ENCODE results near the gene ZNF438.

DNA sequence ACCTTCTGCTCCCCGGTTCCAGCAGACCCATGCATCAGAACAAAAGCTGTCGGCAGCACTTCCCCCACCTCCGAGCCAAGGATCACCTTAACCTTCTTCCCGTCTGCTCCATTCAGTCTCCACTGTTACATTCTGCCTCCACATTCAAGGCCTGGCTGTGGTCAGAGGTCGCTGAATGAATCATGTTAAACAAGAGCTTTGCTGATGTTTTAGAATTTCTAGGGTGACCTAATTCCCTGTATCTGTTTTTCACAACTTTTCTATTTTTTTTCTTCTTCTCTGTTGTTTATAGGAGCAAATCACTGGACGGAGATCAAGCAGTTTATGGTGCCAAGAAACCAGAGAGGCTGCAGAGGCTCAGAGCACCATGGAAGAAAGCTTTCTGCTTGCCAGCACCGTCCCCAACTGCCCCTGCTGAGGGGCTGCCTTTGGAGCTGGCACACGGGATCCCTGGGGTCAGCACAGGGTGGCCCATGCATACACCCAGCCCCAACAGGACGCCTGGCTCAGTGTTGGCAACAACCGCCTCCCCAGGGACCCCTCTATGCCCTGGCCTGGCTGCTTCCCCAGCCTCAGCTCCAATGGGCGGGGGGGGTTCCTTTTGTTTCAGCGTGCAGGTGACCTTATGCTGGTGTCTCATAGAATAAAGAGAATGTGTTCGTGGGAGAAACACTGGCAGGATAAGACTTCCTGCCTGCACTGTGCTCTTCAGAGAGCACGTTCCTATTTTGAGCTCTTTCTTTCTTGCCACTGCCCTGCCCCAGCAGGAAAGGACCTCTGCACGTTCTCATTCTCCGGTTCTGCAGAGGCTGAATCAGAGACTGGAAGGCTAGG lies 219.4 kb downstream of the ZNF438 start:
- TF ChIP-seq, protein P1, sequence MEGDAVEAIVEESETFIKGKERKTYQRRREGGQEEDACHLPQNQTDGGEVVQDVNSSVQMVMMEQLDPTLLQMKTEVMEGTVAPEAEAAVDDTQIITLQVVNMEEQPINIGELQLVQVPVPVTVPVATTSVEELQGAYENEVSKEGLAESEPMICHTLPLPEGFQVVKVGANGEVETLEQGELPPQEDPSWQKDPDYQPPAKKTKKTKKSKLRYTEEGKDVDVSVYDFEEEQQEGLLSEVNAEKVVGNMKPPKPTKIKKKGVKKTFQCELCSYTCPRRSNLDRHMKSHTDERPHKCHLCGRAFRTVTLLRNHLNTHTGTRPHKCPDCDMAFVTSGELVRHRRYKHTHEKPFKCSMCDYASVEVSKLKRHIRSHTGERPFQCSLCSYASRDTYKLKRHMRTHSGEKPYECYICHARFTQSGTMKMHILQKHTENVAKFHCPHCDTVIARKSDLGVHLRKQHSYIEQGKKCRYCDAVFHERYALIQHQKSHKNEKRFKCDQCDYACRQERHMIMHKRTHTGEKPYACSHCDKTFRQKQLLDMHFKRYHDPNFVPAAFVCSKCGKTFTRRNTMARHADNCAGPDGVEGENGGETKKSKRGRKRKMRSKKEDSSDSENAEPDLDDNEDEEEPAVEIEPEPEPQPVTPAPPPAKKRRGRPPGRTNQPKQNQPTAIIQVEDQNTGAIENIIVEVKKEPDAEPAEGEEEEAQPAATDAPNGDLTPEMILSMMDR (IDR thresholded peaks at IDR 0.05): no peak
- no peak for TF ChIP-seq POLR2A (IDR thresholded peaks at IDR 0.05)

Measured in Peyer's patch (tissue), 4 donors.